HG02938 (cell line): ENCODE results near the gene OIP5.
"Not testable (repeated sequence)": the region's sequence is repeated elsewhere in the genome, so short reads cannot be mapped to it uniquely, and the experiment has no call there.

ENCODE experiments used
- ATAC-seq: cut with Tn5 transposase; IDR thresholded peaks from one replicate; pipeline ENCODE4 v1.9.1; 2021; ENCODE audit warnings: mild to moderate bottlenecking, moderate library complexity; ENCODE audit not compliant: unreplicated experiment

Gene OIP5

DNA sequence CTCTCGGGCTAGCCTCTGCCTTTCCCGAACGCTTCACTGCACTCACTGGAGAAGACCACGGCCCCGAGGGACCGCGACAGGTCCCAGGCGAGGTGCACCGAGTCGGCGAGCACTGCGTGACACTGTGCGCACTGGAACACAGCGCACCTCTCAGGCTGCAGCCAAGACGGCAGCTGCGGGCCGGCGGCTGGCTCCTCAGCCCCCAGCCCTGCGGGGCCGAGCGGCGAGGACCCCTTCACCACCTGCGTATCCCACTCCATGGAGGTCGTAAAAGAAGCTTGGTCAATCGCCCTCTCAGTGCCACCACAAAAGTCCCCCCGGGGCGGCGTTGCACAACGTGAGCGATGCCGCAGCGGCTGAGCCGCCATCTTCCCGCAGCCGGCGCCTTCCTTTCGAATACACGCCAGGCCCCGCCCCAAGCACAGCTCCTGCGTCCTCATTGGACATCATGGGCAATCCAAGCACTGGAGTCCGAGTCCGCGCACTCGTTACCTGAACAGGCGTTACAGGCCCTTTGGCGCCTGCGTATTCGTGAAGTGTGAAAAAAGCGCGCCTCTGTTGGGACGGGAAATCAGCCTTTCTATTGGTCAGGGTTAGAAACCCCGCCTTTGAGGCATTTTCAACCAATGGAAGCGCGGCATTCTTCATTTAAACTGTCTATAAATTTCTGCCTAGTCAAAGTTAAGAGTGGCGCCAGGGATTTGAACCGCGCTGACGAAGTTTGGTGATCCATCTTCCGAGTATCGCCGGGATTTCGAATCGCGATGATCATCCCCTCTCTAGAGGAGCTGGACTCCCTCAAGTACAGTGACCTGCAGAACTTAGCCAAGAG is at the start of gene OIP5, which contains the start of gene NUSAP1:
Gene OIP5 (minus strand): TSS at position 398 of the 832 bp plus-strand sequence. CDS start 30 bp downstream, at position 368.
Gene NUSAP1 (plus strand): TSS at position 688 of the 832 bp plus-strand sequence. CDS start 77 bp downstream, at position 765.
- peak; percentile 88 for ATAC-seq

DNA sequence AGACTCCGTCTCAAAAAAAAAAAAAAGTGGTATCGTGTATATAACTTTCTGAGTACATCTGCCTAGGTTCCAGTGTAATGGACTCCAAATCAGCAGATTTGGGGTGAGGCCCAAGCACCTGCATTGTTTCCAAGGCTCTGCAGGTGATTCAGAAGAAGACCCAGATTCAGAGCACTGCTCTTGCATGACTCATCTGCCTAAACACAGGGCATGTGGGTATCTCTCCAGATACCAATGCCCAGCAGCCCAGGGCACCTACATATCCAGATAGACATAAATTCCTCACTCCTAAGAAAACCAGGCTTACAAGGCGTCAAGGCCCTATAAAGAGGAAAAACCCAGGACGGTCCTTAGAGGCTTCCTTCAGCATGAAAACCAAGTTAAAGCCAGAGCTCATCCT is 45.6 kb upstream of the OIP5 start:
- no peak for ATAC-seq

DNA sequence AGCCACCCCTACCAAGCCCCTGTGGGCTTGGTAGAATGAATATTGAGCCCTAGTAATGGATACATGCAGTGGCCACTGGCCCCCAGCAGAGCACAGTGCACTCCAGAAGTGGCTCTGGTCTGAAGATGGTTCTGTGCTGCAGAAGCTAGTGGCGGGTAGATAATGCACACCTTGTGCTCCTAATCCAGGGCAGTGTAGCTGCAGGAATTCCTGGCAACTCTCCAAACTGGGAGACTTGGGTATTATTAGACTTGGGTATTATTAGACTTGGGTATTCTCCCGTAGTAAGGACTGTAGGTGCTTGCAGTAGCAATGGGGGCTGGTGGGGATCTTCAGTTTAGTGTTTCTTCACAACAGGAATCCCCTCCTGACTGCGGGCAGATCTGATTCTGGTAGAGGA is 35.0 kb upstream of the OIP5 start:
- no peak for ATAC-seq

DNA sequence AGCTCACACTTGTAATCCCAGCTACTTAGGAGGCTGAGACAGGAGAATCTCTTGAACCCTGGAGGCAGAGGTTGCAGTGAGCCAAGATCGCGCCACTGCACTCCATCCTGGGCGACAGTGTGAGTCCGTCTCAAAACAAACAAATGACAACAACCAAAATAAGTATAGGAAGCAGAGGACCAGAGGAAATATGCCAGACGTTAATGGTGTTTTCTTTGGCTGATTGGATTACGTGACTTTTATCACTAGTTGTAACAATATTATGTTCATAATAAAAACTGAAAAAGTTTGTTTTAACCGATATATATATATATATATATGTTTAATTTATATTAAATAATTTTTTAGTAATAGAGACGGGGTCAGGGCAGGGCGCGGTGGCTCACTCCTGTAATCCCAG is 22.0 kb upstream of the OIP5 start:
- no peak for ATAC-seq

DNA sequence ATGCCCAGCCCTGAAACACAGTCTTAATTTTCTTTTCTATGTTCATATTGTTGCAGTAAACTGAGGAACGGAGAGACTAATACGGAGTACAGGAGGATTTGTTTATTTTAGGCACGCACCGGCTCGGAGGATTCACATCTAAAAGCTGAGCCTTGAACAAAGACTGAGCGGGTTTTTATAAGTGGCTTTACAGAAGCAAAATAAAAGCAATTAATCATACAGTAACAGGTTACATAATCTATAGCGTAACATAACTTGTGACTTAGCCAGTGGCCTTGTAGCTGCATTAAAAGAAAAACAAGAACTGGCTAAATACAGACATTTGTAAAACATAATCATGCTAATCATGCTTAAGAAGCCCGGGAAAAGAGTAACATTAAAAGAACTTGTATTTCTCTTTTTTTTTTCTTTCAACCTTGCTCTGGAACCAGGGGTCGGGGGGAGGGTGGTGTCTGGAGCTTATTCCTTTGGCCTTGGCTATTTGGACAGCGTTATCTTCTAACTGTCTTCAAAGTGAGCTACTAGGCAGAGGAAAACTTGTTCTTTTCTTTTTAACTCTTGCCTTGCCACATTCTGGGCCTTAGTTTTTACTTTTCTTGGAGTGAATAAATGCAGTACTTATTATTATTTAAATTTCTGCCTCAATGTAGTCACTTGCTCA is 17.8 kb upstream of the OIP5 start:
- ATAC-seq, result no peak

DNA sequence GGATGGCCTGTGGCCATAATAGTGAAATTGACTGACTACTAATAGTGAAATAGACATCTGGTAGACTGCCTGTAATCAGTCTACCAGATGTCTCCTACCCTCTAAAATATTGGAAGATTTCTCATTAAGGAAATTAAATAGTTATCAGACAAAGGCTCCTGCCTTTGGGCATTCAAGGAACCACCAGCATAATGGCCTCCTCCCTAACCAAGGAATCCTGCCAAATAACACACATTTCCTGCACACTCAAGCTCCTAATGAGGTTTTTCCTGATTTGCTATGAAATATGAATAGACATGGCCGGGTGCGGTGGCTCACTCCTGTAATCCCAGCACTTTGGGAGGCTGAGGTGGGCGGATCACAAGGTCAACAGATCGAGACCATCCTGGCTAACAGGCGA is 14.8 kb upstream of the OIP5 start:
- no peak for ATAC-seq

DNA sequence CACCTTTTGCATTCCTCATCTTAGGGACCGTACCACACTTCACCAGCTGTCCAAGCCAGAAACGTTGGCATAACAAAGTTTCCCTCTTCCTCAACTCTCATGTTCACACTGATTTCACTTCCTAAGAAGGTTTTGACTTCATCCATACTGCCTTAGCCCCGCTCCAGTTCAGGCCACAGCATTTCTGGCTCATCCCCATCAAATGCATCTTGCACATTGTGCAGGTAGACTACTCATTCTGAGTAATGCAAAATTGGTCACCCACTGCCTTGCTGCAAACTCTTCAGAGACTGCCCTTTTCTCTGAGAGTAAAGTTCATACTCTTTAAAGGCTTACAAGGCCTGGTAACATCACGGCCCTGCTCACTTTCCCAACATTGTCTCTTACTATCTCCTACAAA is 9.1 kb upstream of the OIP5 start:
- ATAC-seq, result no peak

DNA sequence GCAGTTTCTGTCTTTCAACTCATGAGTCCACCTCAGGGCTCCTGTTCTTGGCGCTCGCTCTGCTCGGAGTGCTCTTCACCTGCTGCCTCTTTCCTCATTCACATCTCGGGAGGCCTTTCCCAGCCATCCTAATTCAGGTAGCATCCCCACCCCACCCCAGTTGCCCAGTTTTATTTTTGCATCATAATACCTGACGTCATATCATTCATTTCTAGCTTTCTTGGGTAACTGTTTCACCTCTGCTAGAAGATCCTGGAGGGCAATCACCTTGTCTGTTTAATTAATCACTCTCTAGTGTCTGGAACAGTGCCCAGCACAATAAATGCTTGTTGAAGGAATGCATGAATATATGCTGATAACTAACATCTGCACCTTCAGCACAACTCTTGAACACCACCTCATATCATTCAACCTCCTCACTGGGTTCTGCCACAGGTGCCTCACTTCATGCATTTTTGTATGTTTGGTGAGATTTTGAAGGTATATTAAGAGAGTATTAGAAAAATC is 7.9 kb upstream of the OIP5 start:
- no peak for ATAC-seq

DNA sequence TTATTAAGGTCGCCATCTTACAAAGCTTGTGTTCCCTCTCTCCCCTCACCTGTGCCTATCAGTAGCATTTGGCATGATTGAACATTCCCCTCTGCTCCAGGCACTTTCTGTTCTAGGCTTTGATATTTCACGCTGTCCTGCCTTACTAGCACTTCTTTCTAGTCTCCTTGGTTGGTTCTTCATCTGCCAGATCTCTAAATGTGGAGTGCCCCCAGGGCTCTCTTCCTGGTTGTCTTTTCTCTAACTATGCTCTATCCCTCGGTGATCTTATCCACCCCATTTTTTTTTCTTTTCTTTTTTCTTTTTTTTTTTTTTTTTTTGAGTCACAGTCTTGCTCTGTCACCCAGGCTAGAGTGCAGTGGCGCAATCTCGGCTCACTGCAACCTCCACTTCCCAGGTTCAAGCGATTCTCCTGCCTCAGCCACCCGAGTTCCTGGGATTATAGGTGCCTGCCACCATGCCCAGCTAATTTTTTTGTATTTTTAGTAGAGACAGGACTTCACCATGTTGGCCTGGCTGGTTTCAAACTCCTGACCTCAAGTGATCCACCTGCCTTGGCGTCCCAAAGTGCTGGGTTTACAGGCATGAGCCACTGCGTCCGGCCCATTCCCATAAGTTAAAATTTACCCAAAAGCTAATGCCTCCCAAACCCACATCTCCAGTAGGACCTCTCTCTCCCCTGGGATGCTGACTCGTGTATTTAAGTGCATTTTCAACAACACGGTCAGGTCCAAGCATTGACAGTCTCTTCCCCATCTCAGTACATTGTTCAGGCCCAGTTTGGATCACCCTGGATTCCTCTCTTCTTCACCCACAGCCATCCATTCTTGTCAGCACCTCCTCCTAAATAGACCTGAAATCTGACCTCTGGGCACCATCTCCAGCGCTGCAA is 5.5 kb upstream of the OIP5 start:
- no peak for ATAC-seq

DNA sequence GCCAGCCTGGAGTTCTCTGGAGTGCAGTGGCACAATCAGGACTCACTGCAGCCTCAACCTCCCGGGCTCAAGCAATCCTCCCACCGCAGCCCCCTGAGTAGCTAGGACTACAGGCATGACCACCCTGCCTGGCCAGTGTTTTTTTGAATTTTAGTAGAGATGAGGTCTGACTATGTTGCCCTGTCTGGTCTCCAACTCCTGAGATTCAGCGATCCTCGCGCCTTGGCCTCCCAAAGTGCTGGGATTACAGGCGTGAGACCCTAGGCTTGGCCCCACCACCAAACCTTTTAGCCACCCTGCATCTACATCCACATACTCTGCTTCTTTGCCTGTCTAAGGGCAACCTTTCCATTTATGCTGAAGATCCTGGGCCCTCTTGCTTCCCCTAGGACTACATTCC is 4.7 kb upstream of the OIP5 start:
- no peak for ATAC-seq

DNA sequence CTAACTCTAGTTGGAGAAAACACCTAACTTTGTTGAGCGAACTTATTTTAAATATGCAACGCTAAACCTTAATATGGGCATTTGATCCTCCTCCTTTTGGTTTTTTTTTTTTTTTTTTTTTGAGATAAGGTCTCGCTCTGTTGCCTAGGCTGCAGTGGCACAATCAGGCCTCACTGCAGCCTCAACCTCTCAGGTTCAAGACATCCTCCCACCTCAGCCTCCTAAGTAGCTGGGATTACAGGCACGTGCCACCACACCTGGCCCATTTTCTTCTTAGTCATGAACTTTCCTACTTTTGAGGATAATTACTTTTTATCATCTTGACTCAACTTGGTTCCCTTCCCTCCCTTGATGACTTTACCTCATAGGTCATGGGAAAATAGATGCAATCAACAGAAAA is 4.2 kb upstream of the OIP5 start:
- no peak for ATAC-seq

DNA sequence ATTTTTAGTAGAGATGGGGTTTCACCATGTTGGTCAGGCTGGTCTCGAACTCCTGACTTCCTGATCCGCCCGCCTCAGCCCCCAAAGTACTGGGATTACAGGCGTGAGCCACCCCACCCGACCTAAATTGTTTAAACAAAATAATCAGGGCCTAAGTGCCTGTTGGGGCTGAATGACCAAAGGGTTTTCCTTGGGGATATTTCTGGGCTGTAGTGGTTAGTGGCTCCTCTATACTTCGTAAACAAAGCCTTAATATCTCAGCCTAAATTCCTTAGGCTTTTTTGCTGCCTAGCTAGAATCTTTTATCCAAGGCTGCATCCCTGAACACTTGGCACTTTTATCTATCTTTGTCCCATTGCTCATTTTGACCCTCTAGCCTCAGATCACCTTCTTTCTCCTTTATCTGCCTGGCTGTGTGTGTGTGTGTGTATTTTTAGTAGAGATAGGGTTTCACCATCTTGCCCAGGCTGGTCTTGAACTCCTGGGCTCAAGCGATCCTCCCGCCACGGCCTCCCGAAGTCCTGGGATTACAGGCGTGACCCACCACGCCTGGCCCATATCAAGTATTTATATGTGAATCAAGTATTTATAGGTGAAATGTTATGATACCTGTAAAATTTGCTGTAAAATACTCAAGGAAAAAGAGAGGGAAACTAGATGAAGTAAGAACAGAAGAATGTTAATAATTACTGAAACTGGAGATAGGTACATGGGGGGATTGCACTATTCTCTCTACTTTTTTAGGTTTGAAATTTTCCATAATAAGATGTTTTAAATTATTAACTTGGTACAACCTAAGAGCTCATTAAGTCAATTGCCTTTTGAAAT is 2.1 kb upstream of the OIP5 start:
- ATAC-seq, result no peak

DNA sequence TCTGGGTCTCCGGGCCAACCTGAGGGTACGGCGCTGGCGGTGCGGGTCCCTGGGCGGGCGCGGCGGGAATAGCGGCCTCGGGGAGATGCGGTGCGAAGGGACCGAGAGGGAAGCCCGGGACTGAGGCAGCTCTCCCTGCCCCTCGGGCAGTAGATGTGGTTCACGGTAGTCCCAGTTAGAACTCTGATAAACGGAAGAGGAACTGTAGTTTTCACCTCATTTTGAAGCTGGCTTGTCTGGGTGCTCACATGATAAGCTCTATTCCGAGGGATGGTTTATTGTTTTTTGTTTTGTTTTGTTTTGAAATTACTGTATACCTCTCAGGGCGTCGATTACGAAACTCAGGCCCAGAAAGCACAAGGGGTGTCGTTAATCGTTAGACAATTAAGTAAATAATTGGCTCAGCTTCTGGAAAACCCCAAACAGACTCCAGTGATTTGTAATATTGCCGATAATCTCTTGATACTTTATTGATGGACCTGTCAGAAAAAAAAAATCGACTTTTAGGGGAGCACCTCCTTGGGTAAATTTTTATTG is 703 bp upstream of the OIP5 start:
- peak; percentile 14 for ATAC-seq

DNA sequence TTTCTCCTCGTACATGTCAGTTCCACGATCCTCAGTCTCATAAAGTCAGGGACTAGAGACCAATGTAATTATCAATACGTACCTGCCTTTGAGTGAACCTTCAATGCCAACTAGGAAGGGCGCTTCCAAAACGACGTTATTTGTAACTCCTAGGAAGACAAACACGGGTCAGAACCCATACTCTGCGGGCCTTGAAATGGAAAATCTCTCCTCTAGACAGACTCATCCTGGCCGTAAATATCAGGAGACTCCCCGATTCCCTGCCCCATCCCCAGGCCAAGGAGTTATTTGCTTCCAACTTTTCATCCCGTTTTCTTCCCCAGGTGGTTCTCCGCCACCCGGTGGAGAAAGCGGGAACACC is 578 bp downstream of the OIP5 start:
- ATAC-seq, result no peak

DNA sequence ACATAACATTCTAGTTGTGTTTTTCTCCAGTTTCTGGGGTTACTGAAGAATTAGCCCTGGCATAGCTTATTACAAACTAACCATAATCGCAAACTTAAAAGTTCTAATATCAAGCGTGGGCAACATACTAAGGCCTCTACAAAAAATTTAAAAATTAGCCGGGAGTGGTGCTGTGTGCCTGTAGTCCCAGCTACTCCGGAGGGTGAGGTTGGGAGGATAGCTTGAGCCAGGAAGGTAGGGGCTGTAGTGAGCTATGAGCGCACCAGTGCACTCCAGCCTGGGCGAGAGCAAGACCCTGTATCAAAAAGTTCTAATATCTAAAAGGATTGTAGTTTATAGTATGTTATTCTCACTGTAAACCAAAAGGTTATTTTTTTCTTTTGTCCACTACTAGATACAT is 1.1 kb downstream of the OIP5 start:
- no peak for ATAC-seq

DNA sequence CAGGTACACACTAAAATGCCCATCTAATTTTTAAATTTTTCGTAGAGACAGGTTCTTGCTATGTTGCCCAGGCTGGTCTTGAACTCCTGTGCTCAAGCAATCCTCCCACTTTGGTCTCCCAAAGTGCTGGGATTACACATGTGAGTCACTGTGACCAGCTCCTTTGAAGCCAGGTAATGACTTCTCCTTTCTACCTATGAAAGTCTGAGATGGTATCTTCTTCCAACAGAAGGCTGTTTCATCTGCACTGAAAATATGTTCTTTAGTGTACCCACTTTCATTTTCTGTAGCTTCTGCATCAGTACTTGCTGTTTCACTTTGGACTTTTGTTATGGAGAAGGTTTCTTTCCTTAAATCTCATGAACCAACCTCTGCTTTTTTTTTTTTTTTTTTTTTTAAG is 8.8 kb downstream of the OIP5 start:
- ATAC-seq, result no peak

DNA sequence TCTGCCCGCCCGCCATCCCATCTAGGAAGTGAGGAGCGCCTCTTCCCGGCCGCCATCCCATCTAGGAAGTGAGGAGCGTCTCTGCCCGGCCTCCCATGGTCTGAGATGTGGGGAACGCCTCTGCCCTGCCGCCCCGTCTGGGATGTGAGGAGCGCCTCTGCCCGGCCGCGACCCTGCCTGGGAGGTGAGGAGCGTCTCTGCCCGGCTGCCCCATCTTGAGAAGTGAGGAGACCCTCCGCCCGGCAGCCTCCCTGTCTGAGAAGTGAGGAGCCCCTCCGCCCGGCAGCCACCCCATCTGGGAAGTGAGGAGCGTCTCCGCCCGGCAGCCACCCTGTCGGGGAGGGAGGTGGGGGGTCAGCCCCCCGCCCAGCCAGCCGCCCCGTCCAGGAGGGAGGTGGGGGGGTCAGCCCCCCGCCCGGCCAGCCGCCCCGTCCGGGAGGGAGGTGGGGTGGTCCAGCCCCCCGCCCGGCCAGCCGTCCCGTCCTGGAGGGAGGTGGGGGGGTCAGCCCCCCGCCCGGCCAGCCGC is 11.5 kb downstream of the OIP5 start:
- ATAC-seq, result not testable (repeated sequence)

DNA sequence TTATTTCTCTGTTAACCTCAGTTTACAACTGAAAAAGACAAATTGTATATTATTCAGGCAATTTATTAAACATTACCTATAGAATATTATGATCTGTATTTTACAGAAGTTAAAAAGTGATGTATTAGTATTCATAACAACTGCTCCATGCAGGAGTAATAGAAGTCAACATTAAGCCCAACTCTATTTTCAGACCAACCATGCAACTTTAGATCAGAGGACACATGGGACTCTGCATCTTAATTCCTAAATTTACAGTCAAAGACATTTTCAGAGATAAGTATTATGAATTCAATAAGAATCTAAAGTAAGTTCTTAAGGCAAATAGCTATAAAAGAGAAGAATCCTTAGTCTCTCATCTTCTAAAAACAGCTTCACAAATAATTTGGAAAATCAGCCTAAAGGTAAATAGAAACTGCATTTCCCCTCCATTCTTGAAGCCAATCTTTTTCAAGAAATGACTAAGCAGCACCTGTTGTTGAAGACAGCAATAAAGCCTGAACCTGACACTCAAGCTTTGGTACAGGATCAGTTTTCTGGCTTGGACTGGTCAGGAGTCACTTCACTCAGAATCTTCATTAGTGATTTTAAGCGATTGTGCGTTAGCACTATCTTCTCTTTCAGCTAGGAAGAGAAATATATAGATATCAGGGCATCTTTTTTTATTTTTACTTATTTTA is 23.0 kb downstream of the OIP5 start:
- no peak for ATAC-seq

DNA sequence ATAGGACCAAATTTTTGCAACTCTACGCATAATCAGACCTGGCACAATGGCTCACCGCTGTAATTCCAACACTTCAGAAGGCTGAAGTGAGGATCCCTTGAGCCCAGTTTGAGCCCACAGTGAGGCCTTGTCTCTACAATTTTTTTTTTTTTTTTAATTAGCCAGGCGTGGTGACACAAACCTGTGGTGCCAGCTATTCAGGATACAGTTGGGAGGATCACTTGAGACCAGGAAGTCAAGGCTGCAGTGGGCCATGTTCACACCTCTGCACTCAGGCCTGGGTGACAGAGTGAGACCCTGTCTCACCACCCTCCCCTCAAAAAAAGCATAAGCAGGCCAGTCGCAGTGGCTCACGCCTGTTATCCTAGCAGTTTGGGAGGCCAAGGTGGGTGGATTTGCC is 24.7 kb downstream of the OIP5 start:
- no peak for ATAC-seq
